Measurements from ENCODE around the gene PHF12.

GRCh38 chr17:28889996-28890395 lies 61.3 kb downstream of the PHF12 start:
- TF ChIP-seq RFX5 (IDR thresholded peaks at IDR 0.05; ENCODE audit: low read depth, low read length), result no peak
- TF ChIP-seq E2F8 (IDR thresholded peaks at IDR 0.05; ENCODE audit: low read depth, partially characterized antibody), result no peak
- TF ChIP-seq CHD1 (IDR thresholded peaks at IDR 0.05; ENCODE audit: low read depth, low read length), result no peak
- TF ChIP-seq GABPA (IDR thresholded peaks at IDR 0.05; ENCODE audit: low read depth), result no peak
- no peak for TF ChIP-seq REST (IDR thresholded peaks at IDR 0.05; ENCODE audit: low read depth, low read length)
- no peak for TF ChIP-seq CEBPB (IDR thresholded peaks at IDR 0.05; ENCODE audit: borderline replicate concordance in 1 of 2, low read depth in 2 of 2, low read length in 2 of 2)
- TF ChIP-seq POLR2A (IDR thresholded peaks at IDR 0.05; ENCODE audit: low read depth, low read length), result no peak
- no peak for TF ChIP-seq EZH2 (IDR thresholded peaks at IDR 0.05; ENCODE audit: borderline replicate concordance, control insufficient read depth, low read depth, low read length)
- TF ChIP-seq ZBTB11 (CRISPR knock-in tag; IDR thresholded peaks at IDR 0.05), result no peak
- no peak for TF ChIP-seq MXI1 (IDR thresholded peaks at IDR 0.05; ENCODE audit: low read depth, low read length)
- no peak for TF ChIP-seq TAF1 (IDR thresholded peaks at IDR 0.05; ENCODE audit: borderline replicate concordance, low read depth, low read length)
- TF ChIP-seq CTCF (IDR thresholded peaks at IDR 0.05 in 2 of 3, conservative IDR thresholded peaks at IDR 0.05 in 1 of 3; ENCODE audit: control insufficient read depth in 2 of 3, extremely low read depth in 1 of 3, insufficient read depth in 1 of 3, low read depth in 3 of 3, low read length in 3 of 3), result no peak

Data from GM12878 (cell line).